Measurements from ENCODE around the gene CCNQ.

CCNQ gene

GRCh38 chrX:153568451-153569011 lies 30.4 kb downstream of the CCNQ start:
- DNase-seq, result no peak

- DNase-seq, result no peak
Measured at GRCh38 chrX:153565996-153566580, 32.9 kb downstream of the CCNQ start.

- DNase-seq, result no peak
Measured at GRCh38 chrX:153564047-153564606, 34.8 kb downstream of the CCNQ start.

- DNase-seq, result no peak
Measured at GRCh38 chrX:153562546-153562945, 36.4 kb downstream of the CCNQ start.

- no peak for DNase-seq
Measured at GRCh38 chrX:153561337-153561736, 37.6 kb downstream of the CCNQ start.

GRCh38 chrX:153560466-153560865 lies 38.5 kb downstream of the CCNQ start:
- no peak for DNase-seq

GRCh38 chrX:153560000-153560399 lies 38.9 kb downstream of the CCNQ start:
- DNase-seq, result no peak

- no peak for DNase-seq
Measured at GRCh38 chrX:153557618-153558355, 41.2 kb downstream of the CCNQ start.

GRCh38 chrX:153556767-153557166 lies 42.2 kb downstream of the CCNQ start:
- no peak for DNase-seq

GRCh38 chrX:153554519-153555167 lies 44.3 kb downstream of the CCNQ start:
- peak; percentile 63 to 68 for DNase-seq

- no peak for DNase-seq
Measured at GRCh38 chrX:153551135-153551534, 47.8 kb downstream of the CCNQ start.

GRCh38 chrX:153549807-153550206 lies 49.1 kb downstream of the CCNQ start:
- DNase-seq, result no peak

- no peak for DNase-seq
Measured at GRCh38 chrX:153549231-153549630, 49.7 kb downstream of the CCNQ start.

- no peak for DNase-seq
Measured at GRCh38 chrX:153547195-153547594, 51.7 kb downstream of the CCNQ start.

- no peak for DNase-seq
Measured at GRCh38 chrX:153546386-153546785, 52.6 kb downstream of the CCNQ start.

GRCh38 chrX:153544727-153545126 lies 54.2 kb downstream of the CCNQ start:
- DNase-seq, result no peak

- no peak for DNase-seq
Measured at GRCh38 chrX:153539979-153540358, 59.0 kb downstream of the CCNQ start.

GRCh38 chrX:153539171-153539978 lies 59.6 kb downstream of the CCNQ start:
- peak; percentile 65 to 71 for DNase-seq

- DNase-seq, result no peak
Measured at GRCh38 chrX:153538424-153538823, 60.5 kb downstream of the CCNQ start.

Measured in activated CD4-positive, alpha-beta T cell treated with anti-CD3 and anti-CD28 coated beads, Interleukin-2, amount 50 U/mL, for 48 hours (primary cell).